Measurements from ENCODE around the gene FGF8.

DNA sequence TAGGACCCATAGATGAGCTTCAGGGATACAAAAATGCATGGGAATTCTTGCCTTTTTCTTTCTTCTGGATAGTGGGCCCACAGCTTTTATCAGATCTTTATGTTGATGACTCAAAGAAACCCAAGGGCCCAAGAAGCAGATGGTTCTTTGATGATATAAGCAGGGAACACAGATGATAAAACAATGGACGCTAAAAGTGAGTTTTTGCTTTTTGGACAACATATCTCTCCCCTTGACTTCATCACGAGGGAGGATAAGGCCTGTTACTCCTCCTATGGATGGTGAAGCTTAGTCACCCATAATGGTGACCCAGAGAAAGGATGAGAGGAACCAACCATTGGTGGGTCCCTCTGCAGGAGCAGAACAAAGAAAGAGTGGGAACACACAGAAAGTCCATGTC is 48.8 kb upstream of the FGF8 start:
- TF ChIP-seq POLR2A (IDR thresholded peaks at IDR 0.05; ENCODE audit: low read length): no peak
- TF ChIP-seq GATA1 (IDR thresholded peaks at IDR 0.05; ENCODE audit: low read depth, low read length): no peak

All from erythroblast (primary cell).